Bronchial epithelial cell (primary cell): ENCODE results near the gene THSD4. TPM values are rescaled to one million over a fixed set of nuclear protein-coding genes. Genes with fewer than 3 reads are reported as not detected.

Source experiments
- DNase-seq: peaks from one replicate; pipeline ENCODE4 v3.0.0-alpha.2; 2010; ENCODE audit warnings: low read depth
- FAIRE-seq: peaks from 2 replicates; lab custom pipeline; 2011; peaks lifted over from hg19 to GRCh38; lab: Jason Lieb, UNC
- H3K27me3 ChIP-seq: 2 replicates; pipeline ENCODE4 v1.5.1; 2011; ENCODE audit warnings: low read length; ENCODE audit not compliant: control insufficient read depth, insufficient read depth
- H3K36me3 ChIP-seq: 2 replicates; pipeline ENCODE4 v1.5.1; 2011; ENCODE audit warnings: low read length; ENCODE audit not compliant: control insufficient read depth, insufficient read depth
- H3K4me3 ChIP-seq: 2 replicates; pipeline ENCODE4 v1.5.1; 2011; ENCODE audit warnings: mild to moderate bottlenecking, low read depth, low read length, control low read depth
- total RNA-seq: library from RNA; depleted of rRNA; stranded (reverse); fragments of >200 nt; gene quantifications from 2 replicates; pipeline ENCODE4 v1.2.1, GENCODE V29; 2014
- TF ChIP-seq, protein P1 (sequence below): IDR thresholded peaks from 2 replicates; pipeline ENCODE4 v1.5.1; 2011; ENCODE audit warnings: mild to moderate bottlenecking, moderate library complexity, low read length, control low read depth, inconsistent platforms; ENCODE audit not compliant: insufficient read depth, severe bottlenecking

The THSD4 gene
- total RNA-seq, 1 donor from 2014 or later = 14.5 TPM

DNA sequence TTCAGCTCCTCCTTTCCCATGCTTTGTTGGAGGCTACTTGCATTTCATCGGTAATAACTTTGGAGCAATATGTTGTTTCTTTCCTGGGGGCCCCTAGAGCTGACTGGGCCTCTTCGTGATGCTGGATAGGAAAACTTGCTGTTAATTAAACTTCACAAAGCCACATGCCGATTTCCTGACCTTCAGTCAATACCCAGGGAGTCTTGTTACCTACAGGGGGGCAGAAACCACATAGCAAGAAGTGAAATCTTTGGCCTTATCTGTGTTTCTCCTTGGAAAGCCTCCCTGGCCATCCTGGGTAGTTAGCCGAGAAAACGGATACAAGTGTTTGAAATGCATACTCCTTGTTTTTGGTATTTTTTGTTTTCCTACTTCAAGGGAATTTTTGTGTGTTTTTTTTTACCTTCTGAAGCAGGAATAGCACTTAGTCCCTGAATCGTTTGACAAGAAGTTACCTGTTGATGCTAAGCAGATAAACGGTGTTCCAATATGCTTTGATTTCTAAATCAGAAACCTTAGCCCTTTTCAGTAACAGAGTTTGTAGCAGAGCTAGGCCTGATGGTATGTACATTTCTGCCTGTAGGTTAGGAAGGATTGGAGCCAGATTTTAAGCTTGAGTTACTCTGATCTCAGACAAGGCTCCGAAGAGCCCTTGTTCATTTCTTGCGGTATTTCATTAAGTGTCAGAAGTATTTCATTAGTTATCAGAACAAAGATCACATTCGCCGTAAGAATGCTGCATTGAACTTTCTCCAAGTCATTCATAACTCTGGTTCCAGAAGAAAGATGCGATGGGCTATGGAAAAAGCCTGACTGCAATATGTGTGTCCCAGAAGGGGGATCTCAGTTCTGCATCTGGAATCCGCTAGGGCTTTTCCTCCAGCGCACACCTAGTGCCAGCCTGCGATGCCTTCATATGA lies 111.5 kb downstream of the THSD4 start:
- TF ChIP-seq, protein P1, sequence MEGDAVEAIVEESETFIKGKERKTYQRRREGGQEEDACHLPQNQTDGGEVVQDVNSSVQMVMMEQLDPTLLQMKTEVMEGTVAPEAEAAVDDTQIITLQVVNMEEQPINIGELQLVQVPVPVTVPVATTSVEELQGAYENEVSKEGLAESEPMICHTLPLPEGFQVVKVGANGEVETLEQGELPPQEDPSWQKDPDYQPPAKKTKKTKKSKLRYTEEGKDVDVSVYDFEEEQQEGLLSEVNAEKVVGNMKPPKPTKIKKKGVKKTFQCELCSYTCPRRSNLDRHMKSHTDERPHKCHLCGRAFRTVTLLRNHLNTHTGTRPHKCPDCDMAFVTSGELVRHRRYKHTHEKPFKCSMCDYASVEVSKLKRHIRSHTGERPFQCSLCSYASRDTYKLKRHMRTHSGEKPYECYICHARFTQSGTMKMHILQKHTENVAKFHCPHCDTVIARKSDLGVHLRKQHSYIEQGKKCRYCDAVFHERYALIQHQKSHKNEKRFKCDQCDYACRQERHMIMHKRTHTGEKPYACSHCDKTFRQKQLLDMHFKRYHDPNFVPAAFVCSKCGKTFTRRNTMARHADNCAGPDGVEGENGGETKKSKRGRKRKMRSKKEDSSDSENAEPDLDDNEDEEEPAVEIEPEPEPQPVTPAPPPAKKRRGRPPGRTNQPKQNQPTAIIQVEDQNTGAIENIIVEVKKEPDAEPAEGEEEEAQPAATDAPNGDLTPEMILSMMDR = no peak
- H3K27me3 ChIP-seq = no peaks in the 10 kb centered on the region
- no peak for FAIRE-seq
- H3K4me3 ChIP-seq = no peak overlapping the region
- DNase-seq = no peak
- H3K36me3 ChIP-seq = no peaks in the 10 kb centered on the region

DNA sequence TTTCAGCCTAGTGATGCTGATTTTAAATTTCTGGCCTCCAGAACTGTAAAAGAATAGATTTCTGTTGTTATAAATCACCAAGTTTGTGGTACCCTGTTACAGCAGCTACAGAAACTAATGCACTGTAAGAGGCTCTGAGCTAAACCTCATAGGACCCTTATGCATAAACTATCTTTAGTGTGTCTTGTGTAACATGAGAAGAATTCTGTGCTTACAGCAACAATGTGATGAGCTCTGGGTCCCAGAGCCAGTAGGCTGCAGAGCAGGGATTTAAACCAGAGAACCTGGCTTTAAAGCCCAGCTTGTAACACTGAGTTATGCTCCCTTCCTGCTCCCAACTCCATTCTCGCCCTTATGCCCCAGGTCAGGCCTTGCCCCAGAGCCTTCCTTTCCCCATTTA lies 113.1 kb downstream of the THSD4 start:
- H3K4me3 ChIP-seq = no peak overlapping the region
- FAIRE-seq (no peak), DNase-seq (no peak)
- no peaks in the 10 kb centered on the region for H3K27me3 ChIP-seq
- no peaks in the 10 kb centered on the region for H3K36me3 ChIP-seq
- TF ChIP-seq, protein P1 = no peak

DNA sequence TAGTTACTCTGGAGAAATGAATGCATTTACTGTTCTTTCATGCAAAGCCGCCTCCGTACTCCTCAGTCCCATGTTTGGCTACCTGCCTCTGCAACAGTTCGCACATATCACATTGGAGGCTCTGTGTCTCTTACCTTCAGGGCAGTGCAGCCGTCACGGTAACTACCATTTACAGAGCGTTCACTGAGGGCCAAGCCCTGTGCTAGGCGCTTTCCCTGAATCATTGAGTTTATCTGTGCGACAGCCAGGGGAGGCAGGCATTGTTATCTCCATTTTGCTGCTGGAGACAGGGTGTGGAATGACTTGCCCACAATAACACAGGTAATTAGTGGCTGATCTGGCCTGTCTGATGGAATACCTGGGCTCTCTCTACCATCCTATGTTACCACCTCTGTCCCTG lies 115.0 kb downstream of the THSD4 start:
- DNase-seq = no peak
- Histone ChIP-seq H3K36me3 (no peaks in the 10 kb centered on the region), H3K27me3 (no peaks in the 10 kb centered on the region), H3K4me3 (no peak overlapping the region)
- no peak for FAIRE-seq
- TF ChIP-seq, protein P1 = no peak

DNA sequence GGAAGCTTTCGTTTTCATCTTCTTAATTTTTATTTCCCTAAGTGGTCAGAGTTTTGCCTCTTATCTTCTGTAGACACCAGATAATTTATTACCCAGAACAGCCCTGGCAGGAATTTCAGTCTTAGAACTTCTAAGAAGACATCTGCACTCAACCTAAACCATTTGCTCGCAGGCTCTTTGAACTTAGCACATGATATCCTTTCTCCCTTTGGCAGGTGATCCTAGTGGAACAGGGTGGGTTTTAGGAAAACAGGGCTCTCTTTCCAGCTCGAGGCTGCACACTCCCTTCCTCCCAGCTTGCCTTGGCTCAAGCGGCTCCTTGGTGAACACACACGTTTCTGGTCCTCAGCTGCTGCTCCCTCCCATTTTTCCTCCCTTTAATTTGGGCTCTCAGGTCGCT lies 116.5 kb downstream of the THSD4 start:
- no peak for DNase-seq
- no peak overlapping the region for H3K4me3 ChIP-seq
- H3K27me3 ChIP-seq = no peaks in the 10 kb centered on the region
- TF ChIP-seq, protein P1 = no peak
- no peak for FAIRE-seq
- no peaks in the 10 kb centered on the region for H3K36me3 ChIP-seq

DNA sequence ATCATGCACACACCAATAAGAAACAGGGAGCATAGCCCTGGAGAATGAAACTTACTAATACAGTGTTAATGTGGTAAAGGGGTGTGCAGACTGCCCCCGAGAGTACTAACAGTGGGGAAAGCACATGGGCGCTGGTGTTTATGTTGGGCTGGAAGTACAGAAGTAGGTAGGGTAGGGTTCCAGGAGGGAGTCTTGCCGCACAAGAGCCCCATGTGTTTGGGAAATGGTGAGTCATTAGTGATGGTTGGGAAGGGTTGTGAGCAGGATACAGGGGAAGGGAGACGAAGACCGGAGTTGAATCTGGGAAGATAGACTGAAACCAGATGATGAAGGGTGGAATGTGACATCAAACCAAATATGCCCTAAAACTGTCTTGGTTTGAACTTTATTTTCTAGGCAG lies 117.1 kb downstream of the THSD4 start:
- H3K4me3 ChIP-seq = no peak overlapping the region
- no peaks in the 10 kb centered on the region for H3K36me3 ChIP-seq
- no peak for FAIRE-seq
- no peaks in the 10 kb centered on the region for H3K27me3 ChIP-seq
- TF ChIP-seq, protein P1 = no peak
- DNase-seq = no peak
